ENCODE measurements around the gene NUTM2F.
"Not testable (repeated sequence)": the region's sequence is repeated elsewhere in the genome, so short reads cannot be mapped to it uniquely, and the experiment has no call there.

The NUTM2F gene

GRCh38 chr9:94289691-94290090, 38.8 kb downstream of the NUTM2F start:
- no peak for TF ChIP-seq CTCF (IDR thresholded peaks at IDR 0.05; ENCODE audit: low read depth, low read length)
- no peak for DNase-seq (ENCODE audit: extremely low read depth, low read depth)

DNA sequence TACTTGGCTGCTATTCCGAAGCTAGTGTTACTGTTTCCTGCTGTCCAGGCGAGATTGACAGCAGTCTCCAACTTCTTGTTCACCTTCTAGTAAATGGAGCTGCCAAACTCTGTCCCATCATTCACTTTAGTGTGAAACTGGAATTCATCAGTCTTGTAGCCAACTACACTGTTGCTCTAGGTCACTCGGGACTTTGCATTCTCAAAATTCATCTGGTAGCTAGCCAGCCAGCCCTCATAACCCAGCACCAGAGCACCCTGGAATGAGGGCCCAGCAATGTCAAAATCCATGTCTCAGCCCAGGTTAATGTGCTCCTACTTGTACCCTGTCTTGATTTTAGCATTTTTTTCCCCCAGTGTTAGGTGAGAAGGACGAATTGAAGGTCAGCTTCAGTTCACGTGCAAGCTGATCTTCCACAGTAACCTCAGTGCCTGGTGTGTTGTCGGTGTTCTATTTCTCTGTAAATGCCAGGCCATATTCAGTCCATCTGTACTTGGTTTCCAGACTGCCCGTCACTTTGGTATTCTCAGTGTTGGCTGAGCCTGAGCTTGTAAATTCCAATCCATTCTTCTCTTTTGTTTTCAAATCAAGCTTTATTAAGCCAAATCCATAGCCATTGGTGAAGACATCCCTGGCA, 40.4 kb downstream of the NUTM2F start:
- DNase-seq (ENCODE audit: extremely low read depth, low read depth) = no peak
- no peak for TF ChIP-seq CTCF (IDR thresholded peaks at IDR 0.05; ENCODE audit: low read depth, low read length)

- no peak for TF ChIP-seq CTCF (IDR thresholded peaks at IDR 0.05; ENCODE audit: low read depth, low read length)
- no peak for DNase-seq (ENCODE audit: extremely low read depth, low read depth)
Measured at GRCh38 chr9:94286116-94286515, 42.3 kb downstream of the NUTM2F start.

DNA sequence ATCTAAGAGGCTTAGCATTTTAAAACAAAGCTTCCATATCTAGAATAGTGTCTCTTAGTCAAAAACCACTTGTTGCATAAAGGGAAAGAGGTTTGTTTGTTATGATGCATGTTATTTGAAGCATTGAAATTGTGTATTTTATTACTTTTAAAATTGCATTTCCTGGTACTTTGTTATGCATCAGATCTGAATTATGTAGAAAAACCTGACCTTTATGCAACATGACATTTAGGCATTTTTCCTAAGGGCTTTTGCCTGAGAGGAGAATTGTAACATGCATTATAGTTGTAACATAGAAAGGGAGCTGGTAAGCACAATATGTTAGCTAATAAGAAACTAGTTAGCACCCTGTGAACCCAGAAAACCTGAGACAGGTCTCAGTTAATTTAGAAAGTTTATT, 47.3 kb downstream of the NUTM2F start:
- DNase-seq (ENCODE audit: extremely low read depth, low read depth) = no peak
- no peak for TF ChIP-seq CTCF (IDR thresholded peaks at IDR 0.05; ENCODE audit: low read depth, low read length)

DNA sequence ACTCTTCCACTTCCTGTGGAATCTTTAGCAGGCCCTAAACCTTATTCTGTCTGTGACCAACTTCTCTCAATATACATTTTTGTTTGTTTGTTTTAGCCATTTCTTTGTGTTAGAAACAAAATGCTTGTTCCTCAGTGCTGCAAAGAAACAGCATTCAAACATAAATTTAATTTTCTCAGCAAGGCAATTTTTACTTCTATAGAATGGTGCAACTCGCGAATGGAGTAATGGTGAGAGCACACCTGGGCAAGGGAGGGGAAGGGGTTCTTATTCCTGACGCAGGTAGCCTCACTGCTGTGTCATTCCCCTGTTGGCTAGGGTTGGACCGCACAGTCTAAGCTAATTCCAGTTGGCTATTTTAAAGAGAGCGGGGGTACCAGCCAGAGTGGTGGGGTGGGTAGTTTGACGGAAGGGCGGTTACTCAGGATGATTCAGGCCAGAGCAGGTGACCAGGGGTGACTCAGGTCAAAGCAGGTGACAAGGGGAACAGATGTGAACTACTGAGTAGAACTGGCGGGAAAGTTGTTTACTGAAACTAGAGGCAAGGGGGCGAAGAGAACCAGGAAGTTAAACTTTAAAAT, 47.9 kb downstream of the NUTM2F start:
- no peak for DNase-seq (ENCODE audit: extremely low read depth, low read depth)
- no peak for TF ChIP-seq CTCF (IDR thresholded peaks at IDR 0.05; ENCODE audit: low read depth, low read length)

- TF ChIP-seq CTCF (IDR thresholded peaks at IDR 0.05; ENCODE audit: low read depth, low read length) = no peak
- DNase-seq (ENCODE audit: extremely low read depth, low read depth) = no peak
Measured at GRCh38 chr9:94277885-94278536, 50.4 kb downstream of the NUTM2F start.

GRCh38 chr9:94277029-94277428, 51.4 kb downstream of the NUTM2F start:
- DNase-seq (ENCODE audit: extremely low read depth, low read depth) = not testable (repeated sequence)

All from AG09319 (cell line).